Stimulated activated CD4-positive, alpha-beta T cell treated with anti-CD3 and anti-CD28 coated beads, Interleukin-4, amount 100 ng/mL, for 48 hours (primary cell): ENCODE measurements around the gene NTN4.
"Not testable (repeated sequence)": the region's sequence is repeated elsewhere in the genome, so short reads cannot be mapped to it uniquely, and the experiment has no call there.

Experiments
- DNase-seq, 2 donors: peaks; one replicate each; pipeline ENCODE4 v3.0.0-alpha.2; 2020; ENCODE audit warnings: low read depth in 2 of 2

The NTN4 gene

GRCh38 chr12:95624589-95624988 is 166.0 kb downstream of the NTN4 start:
- no peak for DNase-seq

DNA sequence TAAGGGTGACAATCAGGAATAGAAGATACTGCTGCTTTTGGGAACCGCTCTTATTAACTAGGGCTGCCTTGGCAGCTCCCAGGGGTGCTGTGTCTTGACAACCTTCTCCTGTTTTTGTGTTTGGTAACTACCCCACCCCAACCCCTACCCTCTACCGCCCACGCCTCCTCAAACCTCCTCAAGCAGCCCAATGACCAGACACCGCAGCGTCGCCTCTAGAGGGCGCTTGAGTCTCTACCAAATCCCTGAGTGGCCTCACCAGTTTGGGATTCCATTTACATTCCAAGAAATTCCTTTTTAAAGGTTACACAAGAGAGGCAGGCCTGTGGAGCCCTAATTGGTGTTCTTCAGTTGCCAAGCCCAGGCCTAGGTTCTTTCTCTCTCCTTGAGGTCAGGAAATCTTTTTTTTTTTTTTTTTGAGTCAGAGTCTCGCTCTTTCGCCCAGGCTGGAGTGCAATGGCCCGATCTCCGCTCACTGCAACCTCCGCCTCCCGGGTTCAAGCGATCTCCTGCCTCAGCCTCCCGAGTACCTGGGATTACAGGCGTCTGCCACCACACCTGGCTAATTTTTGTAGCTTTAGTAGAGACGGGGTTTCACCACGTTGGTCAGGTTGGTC is 166.9 kb downstream of the NTN4 start:
- peak in 1 of 2 donors; percentile 11 for DNase-seq

DNA sequence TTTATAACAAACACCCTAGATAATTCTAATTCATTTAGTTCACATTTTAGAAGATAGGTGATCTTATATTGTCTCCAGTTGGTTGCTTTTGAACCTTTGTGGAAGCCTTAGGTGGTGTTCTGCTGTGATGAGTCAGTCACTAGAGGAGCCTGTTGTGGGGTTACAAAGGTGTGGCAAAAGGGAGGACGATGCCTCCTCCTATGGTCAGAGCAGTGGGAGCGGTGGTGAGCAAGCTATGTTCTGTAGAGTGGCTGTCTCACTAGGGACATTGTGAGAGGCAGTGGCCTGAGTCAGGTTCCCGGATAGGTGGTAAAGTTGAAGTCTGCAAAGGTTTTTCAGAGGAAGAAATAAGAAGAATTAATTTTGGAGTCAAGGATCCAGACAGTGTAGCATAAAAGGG is 167.7 kb downstream of the NTN4 start:
- DNase-seq: no peak

- no peak for DNase-seq
Observed at GRCh38 chr12:95621725-95622124, 168.8 kb downstream of the NTN4 start.

- DNase-seq: no peak
Observed at GRCh38 chr12:95620171-95620570, 170.4 kb downstream of the NTN4 start.

DNA sequence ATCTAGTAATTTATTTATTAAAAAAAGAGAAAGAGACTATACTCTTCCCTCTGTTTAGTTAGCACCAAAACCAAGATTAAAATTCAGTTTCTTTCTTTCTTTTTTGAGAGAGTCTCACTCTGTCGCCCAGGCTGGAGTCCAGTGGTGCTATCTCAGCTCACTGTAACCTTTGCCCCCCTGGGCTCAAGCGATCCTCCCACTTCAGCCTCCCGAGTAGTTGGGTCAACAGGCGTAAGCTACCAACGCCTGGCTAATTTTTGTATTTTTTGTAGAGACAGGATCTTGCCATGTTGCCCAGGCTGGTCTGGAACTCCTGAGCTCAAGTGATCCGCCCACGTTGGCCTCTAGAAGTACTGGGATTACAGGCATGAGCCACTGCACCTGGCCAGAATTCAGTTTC is 174.1 kb downstream of the NTN4 start:
- DNase-seq: not testable (repeated sequence)

DNA sequence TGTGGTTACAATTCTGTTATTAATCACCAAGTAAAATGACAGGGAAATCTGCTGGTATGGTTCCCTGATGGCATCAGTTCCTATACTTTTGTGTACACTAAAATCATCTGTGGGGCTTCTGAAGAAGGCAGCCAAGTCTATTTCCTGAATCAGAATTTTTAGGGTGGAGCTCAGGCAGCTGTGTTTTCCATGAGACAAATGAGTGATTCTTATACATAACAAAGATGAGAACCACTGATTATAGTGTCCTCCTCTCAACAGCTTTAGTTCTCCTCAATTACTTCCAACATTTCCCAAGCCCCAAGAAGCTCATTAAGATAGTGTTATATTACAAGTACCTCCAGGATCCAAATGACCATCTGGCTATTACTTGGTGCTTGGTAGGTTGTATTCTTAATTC is 174.8 kb downstream of the NTN4 start:
- DNase-seq: no peak

DNA sequence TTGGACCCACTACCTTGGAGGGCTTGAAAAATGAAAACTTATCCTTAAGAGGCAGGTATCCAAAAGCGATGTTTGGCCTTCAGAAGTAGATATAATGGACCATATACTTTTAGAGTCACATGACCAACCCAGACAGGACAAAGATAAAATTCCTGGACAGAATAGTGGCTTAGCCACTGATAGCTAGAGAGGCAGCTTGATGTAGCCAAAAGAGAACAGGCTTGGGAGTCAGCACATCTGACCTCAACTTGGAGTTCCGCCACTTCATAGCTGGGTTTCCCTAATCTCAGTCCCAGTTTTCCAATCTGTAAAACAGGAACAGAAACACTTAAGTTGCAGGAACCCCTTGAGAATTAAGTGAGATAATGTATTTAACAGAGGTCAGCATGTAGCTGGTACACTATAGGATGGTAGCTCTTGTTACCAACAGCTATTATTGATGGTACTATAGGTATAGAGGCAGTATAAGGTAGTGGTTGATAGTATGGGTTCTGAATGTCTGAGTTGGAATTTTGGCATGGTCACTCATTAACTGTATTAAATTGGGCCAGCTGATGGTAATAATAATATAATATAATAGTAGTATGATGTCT is 176.1 kb downstream of the NTN4 start:
- no peak for DNase-seq

DNA sequence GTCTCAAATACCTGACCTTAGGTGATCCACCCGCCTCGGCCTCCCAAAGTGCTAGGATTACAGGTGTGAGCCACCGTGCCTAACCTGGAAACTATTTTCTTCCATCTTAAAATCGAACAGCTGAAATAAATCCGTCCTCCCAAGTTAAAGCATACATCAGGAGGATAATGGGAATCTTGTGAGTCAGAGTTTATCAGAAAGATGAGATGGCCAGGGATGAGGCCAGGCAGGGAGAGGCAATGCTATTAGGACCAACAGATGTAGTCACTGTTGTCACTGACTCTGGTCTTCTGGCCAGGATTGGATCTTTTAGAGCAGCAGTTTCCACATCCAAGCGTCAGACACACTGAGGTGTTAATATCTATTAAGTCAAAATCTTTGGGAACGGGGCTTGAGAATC is 177.5 kb downstream of the NTN4 start:
- no peak for DNase-seq

- DNase-seq: no peak
Observed at GRCh38 chr12:95611676-95612309, 178.8 kb downstream of the NTN4 start.

DNA sequence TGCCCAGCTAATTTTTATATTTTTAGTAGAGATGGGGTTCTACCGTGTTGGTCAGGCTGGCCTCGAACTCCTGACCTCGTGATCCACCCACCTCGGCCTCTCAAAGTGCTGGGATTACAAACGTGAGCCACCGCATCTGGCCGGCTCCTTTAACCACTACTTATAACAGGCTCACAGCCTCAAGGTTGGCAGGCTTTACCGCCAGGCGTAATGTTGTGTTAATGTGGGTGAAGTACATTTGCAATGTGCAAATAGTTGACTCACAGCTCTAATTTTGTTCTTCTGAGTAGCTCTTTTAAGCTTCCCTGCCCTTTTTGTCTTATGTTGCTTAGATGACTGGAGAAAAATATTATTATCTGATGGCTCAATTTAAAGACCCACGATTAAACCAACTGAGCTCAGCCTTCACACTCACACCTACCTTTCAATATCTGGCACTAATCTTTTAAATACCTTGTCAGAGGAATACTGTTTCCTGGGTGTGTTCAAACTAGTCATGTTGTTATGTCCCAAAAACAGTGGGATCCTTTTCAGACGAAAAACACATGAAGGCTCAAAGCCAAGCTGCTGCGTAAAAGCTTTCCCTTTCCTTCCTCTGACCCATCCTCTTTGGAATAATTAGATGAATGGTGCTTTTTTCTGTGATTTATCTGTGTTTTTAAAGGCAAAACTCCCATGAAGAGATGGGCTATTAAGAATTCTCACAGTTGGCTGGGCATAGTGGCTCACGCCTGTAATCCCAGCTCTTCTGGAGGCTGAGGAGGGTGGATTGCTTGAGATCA is 182.1 kb downstream of the NTN4 start:
- no peak for DNase-seq
